OCI-LY7 (cell line): Measurements from ENCODE around the gene AGBL1.

Experiments
- EZH2phosphoT487 ChIP-seq: fragments of 200-600 bp; sonication (generic); IDR thresholded peaks from 2 replicates; pipeline ENCODE4 v1.6.1; 2018; ENCODE audit warnings: low read depth, borderline replicate concordance, mild to moderate bottlenecking, mixed run types, antibody characterized with exemption, low read length, moderate library complexity, mixed read lengths
- TF ChIP-seq, protein P1 (sequence below): fragments of 200-600 bp; sonication (generic); conservative IDR thresholded peaks from 2 replicates; pipeline ENCODE4 v1.5.1; 2014; ENCODE audit warnings: mild to moderate bottlenecking, antibody characterized with exemption, low read length, moderate library complexity, mixed read lengths

DNA sequence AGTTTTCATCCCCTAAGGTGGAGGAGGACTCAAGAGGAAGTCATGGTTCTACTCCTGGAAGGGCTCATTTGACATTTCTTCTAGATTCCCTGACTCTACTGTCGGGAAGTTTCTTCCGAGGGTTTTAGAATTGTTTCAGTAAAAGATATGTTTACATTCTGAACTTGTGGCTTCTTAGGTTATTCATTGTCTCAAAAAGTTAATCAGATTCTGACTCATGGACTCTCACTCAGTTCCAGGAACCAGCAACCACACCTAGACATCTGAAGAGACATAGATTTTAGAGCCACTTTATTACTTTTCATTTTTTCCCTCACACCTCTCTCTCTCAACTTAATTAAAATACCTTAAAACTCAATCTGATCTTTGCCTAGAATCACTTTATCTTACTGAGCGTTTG, 862.6 kb downstream of the AGBL1 start:
- TF ChIP-seq, protein P1, sequence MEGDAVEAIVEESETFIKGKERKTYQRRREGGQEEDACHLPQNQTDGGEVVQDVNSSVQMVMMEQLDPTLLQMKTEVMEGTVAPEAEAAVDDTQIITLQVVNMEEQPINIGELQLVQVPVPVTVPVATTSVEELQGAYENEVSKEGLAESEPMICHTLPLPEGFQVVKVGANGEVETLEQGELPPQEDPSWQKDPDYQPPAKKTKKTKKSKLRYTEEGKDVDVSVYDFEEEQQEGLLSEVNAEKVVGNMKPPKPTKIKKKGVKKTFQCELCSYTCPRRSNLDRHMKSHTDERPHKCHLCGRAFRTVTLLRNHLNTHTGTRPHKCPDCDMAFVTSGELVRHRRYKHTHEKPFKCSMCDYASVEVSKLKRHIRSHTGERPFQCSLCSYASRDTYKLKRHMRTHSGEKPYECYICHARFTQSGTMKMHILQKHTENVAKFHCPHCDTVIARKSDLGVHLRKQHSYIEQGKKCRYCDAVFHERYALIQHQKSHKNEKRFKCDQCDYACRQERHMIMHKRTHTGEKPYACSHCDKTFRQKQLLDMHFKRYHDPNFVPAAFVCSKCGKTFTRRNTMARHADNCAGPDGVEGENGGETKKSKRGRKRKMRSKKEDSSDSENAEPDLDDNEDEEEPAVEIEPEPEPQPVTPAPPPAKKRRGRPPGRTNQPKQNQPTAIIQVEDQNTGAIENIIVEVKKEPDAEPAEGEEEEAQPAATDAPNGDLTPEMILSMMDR, result no peak
- no peak for TF ChIP-seq EZH2phosphoT487
